HPDE6-E6E7 (cell line): Measurements from ENCODE around the gene NECTIN2.
"Not testable (repeated sequence)": the region's sequence is repeated elsewhere in the genome, so short reads cannot be mapped to it uniquely, and the experiment has no call there.

Source experiments
- DNase-seq: peaks from one replicate; pipeline ENCODE4 v3.0.0; 2011; ENCODE audit warnings: missing footprints; ENCODE audit errors: extremely low spot score

NECTIN2 gene

GRCh38 chr19:44817725-44818465 is 28.2 kb upstream of the NECTIN2 start:
- DNase-seq = no peak

- no peak for DNase-seq
These were observed 27.5 kb upstream of the NECTIN2 start for GRCh38 chr19:44818466-44819031.

GRCh38 chr19:44819246-44819832 is 26.8 kb upstream of the NECTIN2 start:
- DNase-seq = no peak

GRCh38 chr19:44820648-44821609 is 25.2 kb upstream of the NECTIN2 start:
- no peak for DNase-seq

- DNase-seq = no peak
These were observed 23.9 kb upstream of the NECTIN2 start for GRCh38 chr19:44822177-44822576.

- DNase-seq = no peak
These were observed 23.3 kb upstream of the NECTIN2 start for GRCh38 chr19:44822670-44823372.

- DNase-seq = no peak
These were observed 22.8 kb upstream of the NECTIN2 start for GRCh38 chr19:44823373-44823698.

GRCh38 chr19:44824761-44825160 is 21.3 kb upstream of the NECTIN2 start:
- DNase-seq = no peak

GRCh38 chr19:44832875-44833274 is 13.2 kb upstream of the NECTIN2 start:
- not testable (repeated sequence) for DNase-seq

GRCh38 chr19:44834399-44834798 is 11.7 kb upstream of the NECTIN2 start:
- not testable (repeated sequence) for DNase-seq

- no peak for DNase-seq
These were observed 6.8 kb upstream of the NECTIN2 start for GRCh38 chr19:44839276-44839675.

GRCh38 chr19:44840811-44841210 is 5.3 kb upstream of the NECTIN2 start:
- no peak for DNase-seq

- DNase-seq = no peak
These were observed 4.9 kb upstream of the NECTIN2 start for GRCh38 chr19:44841231-44841630.

- DNase-seq = no peak
These were observed 848 bp upstream of the NECTIN2 start for GRCh38 chr19:44845286-44845611.

GRCh38 chr19:44846455-44847143 is 502 bp downstream of the NECTIN2 start:
- no peak for DNase-seq

- DNase-seq = peak; percentile 53
These were observed 1.3 kb downstream of the NECTIN2 start for GRCh38 chr19:44847144-44848035.

- no peak for DNase-seq
These were observed 2.1 kb downstream of the NECTIN2 start for GRCh38 chr19:44848036-44848811.

- no peak for DNase-seq
These were observed 2.8 kb downstream of the NECTIN2 start for GRCh38 chr19:44848812-44849447.

GRCh38 chr19:44850641-44851109 is 4.6 kb downstream of the NECTIN2 start:
- no peak for DNase-seq
